Endodermal cell (in vitro differentiated cells): ENCODE data around the gene CDH23. TPM values are rescaled to one million over a fixed set of nuclear protein-coding genes. Genes with fewer than 3 reads are reported as not detected.
A peak's percentile ranks its signal among the peaks of the same experiment; 100 is the strongest.

Experiments used
- DNase-seq: peaks from one replicate; pipeline ENCODE4 v3.0.0-alpha.2; 2017
- H3K27ac ChIP-seq: 2 replicates; pipeline ENCODE4 v1.5.1; 2013; ENCODE audit warnings: mild to moderate bottlenecking, low read depth, low read length, moderate library complexity
- H3K27me3 ChIP-seq: 2 replicates; pipeline ENCODE4 v1.6.1; 2013; ENCODE audit warnings: mild to moderate bottlenecking, low read length, moderate library complexity; ENCODE audit not compliant: insufficient read depth, control insufficient read depth, poor library complexity, severe bottlenecking
- H3K36me3 ChIP-seq: 2 replicates; pipeline ENCODE4 v1.7.0; 2013; ENCODE audit warnings: mild to moderate bottlenecking, low read length, moderate library complexity; ENCODE audit not compliant: control insufficient read depth, insufficient read depth
- H3K4me1 ChIP-seq: one replicate; pipeline ENCODE4 v1.7.0; 2013; ENCODE audit warnings: low read length; ENCODE audit not compliant: control insufficient read depth, insufficient read depth
- H3K4me3 ChIP-seq: 2 replicates; pipeline ENCODE4 v1.5.1; 2013; ENCODE audit warnings: mild to moderate bottlenecking, low read length, moderate library complexity
- H3K9ac ChIP-seq: 2 replicates; pipeline ENCODE4 v1.6.1; 2013; ENCODE audit warnings: mild to moderate bottlenecking, low read length, moderate library complexity; ENCODE audit not compliant: poor library complexity, severe bottlenecking; ENCODE audit errors: extremely low read depth
- H3K9me3 ChIP-seq: 2 replicates; pipeline ENCODE4 v1.6.1; 2013; ENCODE audit warnings: mild to moderate bottlenecking, low read length, moderate library complexity; ENCODE audit not compliant: control insufficient read depth
- H3K27ac Mint-ChIP-seq: 2 replicates; pipeline ENCODE4 v1.8.0; 2020; ENCODE audit warnings: mixed read lengths
- H3K27me3 Mint-ChIP-seq: 2 replicates; pipeline ENCODE4 v1.8.0; 2021; ENCODE audit warnings: mild to moderate bottlenecking, mixed read lengths; ENCODE audit not compliant: insufficient read depth
- H3K36me3 Mint-ChIP-seq: 2 replicates; pipeline ENCODE4 v1.8.0; 2020; ENCODE audit warnings: low read depth, mixed read lengths
- H3K4me1 Mint-ChIP-seq: 2 replicates; pipeline ENCODE4 v1.8.0; 2020; ENCODE audit warnings: mixed read lengths
- H3K4me3 Mint-ChIP-seq: 2 replicates; pipeline ENCODE4 v1.8.0; 2020; ENCODE audit warnings: mild to moderate bottlenecking, moderate library complexity, mixed read lengths
- H3K9me3 Mint-ChIP-seq: 2 replicates; pipeline ENCODE4 v1.8.0; 2020; ENCODE audit warnings: mild to moderate bottlenecking, mixed read lengths
- whole genome bisulfite sequencing, 2 experiments: methylation state at CpG; one replicate each; pipeline versions ENCODE4 v1.1.5 to v1.1.7; 2013; ENCODE audit warnings: missing lambda C conversion rate in 2 of 2, mixed read lengths in 1 of 2; ENCODE audit not compliant: insufficient coverage in 1 of 2, insufficient read length in 1 of 2; 5-methylcytosine and 5-hydroxymethylcytosine counted together
- total RNA-seq, 2 donors: library from RNA; stranded (reverse); fragmentation: NEBNext Ultra II Directional in 1 of 2; extraction: Animal tissue kit (Norgen Biotek cat#: 25700) in 1 of 2; gene quantifications; 2 replicates in 1 of 2; 3 replicates in 1 of 2; pipeline ENCODE4 v1.2.1, GENCODE V29; 2021
- TF ChIP-seq, protein P1 (sequence below): fragments of 200-600 bp; sonication (generic); conservative IDR thresholded peaks from 2 replicates; pipeline ENCODE4 v1.5.0; 2021; ENCODE audit warnings: antibody characterized with exemption, mild to moderate bottlenecking

Gene CDH23
- total RNA-seq, 2 donors from 2014 or later = 2.1 to 4.2 TPM

DNA sequence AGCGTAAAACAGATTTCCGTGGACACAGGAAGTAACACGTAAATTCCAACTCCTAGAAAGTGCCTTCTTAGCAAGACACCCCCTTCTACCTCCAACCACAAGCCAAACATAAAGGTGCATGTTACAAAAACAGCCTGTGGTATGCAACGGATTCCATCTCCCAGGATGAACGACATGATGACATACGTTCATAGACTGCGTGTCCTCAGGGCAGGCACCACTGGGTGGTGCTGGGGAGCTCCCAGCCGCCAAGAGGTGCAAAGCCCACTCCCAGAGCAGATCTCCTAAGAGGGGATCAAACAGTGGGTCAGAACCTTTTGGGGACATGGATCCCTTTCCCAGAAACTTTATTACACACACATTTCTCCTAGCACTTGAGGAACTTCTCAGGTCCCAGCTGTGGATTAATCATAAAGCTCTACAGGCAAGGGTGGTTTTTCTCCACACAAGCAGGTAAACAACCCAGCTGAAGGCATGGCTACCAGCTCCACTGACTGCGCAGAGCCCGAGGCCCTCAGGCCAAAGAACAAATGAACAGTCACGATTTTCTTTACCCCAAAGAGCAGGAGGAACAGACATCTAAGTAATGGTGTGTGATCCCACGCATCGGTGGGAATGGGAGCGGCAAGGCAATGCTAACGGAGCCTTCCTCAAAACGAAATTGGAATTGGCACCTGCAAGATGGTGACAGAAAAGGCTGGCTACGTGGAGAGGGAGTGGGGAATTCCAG lies 440.5 kb downstream of the CDH23 start:
- Mint-ChIP-seq H3K9me3 (no peaks in the 10 kb centered on the region), H3K4me1 (peaks cover 41% of the 10 kb centered on the region), H3K4me3 (no peak overlapping the region), H3K27ac (peak overlapping the region; percentile 90), H3K36me3 (peaks cover 11% of the 10 kb centered on the region), H3K27me3 (no peaks in the 10 kb centered on the region)
- H3K4me1 ChIP-seq = peaks cover 5% of the 10 kb centered on the region
- 84 to 87% methylated on average over 12 to 17 of the region's 17 CpGs for WGBS, 2 experiments
- no peak overlapping the region for H3K4me3 ChIP-seq
- H3K9me3 ChIP-seq = no peaks in the 10 kb centered on the region
- no peaks in the 10 kb centered on the region for H3K27me3 ChIP-seq
- no peak overlapping the region for H3K9ac ChIP-seq
- H3K27ac ChIP-seq = peak overlapping the region; percentile 95
- peak; percentile 82 for DNase-seq
- H3K36me3 ChIP-seq = peaks cover 25% of the 10 kb centered on the region
- TF ChIP-seq, protein P1, sequence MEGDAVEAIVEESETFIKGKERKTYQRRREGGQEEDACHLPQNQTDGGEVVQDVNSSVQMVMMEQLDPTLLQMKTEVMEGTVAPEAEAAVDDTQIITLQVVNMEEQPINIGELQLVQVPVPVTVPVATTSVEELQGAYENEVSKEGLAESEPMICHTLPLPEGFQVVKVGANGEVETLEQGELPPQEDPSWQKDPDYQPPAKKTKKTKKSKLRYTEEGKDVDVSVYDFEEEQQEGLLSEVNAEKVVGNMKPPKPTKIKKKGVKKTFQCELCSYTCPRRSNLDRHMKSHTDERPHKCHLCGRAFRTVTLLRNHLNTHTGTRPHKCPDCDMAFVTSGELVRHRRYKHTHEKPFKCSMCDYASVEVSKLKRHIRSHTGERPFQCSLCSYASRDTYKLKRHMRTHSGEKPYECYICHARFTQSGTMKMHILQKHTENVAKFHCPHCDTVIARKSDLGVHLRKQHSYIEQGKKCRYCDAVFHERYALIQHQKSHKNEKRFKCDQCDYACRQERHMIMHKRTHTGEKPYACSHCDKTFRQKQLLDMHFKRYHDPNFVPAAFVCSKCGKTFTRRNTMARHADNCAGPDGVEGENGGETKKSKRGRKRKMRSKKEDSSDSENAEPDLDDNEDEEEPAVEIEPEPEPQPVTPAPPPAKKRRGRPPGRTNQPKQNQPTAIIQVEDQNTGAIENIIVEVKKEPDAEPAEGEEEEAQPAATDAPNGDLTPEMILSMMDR = peak; percentile 84

DNA sequence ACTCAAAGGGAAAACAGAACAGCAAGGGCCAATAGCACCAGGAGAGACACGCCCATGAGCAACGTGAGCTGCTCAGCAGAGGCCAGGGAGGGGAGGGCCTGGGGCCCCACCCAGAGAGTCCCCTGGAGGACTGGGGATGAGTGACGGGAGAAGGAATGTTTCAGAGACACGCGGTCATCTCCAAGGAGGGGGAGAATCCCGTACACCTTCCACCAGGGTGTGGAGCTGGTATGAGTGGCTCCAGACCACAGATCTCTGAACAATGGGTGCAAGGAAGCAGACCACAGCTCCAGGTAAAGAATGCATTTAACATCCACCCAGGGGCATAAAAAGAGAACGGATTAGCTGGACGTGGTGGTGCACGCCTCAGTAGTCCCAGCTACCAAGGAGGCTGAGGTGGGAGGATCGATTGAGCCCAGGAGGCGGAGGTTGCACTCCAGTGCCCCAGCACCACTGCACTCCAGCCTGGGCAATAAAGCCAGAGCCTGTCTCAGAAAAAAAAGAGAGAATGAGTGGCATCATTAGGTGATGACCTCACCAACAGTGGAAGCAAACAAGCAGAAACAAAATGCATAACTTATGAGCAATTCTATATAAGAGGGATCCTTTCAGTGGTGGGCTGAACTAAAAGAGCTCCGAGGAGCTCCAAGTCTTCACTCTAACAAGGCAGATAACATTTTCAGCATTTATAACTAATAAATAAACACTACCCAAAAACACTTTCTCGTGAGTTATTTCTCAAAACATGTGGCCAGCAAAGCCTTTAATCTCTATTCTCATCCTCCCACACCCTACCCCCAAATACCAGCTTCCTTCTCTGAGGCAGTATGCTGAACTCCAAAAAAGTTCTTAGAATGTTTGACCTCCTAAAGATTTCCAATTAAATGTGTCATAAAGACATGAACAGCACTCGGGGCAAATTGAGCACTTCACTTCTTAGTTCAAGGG lies 441.8 kb downstream of the CDH23 start:
- Mint-ChIP-seq H3K9me3 (no peaks in the 10 kb centered on the region), H3K27ac (peak overlapping the region; percentile 90), H3K4me1 (peaks cover 50% of the 10 kb centered on the region), H3K27me3 (no peaks in the 10 kb centered on the region), H3K4me3 (no peak overlapping the region), H3K36me3 (peaks cover 7% of the 10 kb centered on the region)
- H3K9me3 ChIP-seq = no peaks in the 10 kb centered on the region
- H3K27me3 ChIP-seq = no peaks in the 10 kb centered on the region
- no peak overlapping the region for H3K4me3 ChIP-seq
- TF ChIP-seq, protein P1 = no peak
- H3K9ac ChIP-seq = no peak overlapping the region
- H3K27ac ChIP-seq = peak overlapping the region; percentile 8
- H3K4me1 ChIP-seq = peaks cover 5% of the 10 kb centered on the region
- no peak for DNase-seq
- peaks cover 16% of the 10 kb centered on the region for H3K36me3 ChIP-seq
- WGBS, 2 experiments = 91% methylated on average over 12 to 14 of the region's 14 CpGs

DNA sequence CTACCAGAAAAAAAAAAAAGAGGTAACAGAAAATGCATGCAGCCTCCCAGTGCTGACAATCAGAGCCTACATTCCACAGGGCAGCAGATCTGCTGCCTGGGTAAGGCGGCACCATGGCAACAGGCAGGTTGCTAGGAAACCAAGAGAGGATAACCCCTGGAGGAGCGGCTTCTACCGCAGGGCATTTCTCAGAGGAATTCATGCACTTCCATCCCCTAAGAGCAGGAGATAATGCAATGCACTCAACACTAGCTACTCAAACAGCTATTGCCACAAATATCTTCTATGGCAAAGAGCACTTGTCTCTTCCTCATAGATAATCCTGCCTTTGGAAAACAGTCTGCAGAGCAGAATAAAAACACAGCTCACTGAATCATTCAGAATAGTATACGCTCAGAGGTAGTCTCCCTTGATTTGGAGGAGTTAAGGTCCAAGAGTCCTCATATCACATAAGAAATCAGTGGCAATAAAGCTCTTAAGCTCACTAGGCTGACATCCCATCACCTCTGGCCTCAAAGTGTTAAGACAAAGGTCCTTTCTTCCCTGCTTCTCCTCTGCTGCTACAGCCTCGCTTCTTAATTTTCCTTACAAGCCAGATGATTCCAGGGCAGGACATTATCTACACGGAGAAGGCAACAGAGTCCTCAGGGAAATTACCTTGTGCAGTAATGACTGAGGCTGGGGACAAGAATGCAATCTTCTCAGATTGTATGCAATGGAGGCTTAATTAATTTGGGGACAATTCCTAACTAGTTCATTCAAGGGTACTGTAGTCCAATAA lies 443.6 kb downstream of the CDH23 start:
- no peak overlapping the region for H3K4me3 Mint-ChIP-seq
- Histone ChIP-seq H3K9ac (no peak overlapping the region), H3K9me3 (peaks cover 3% of the 10 kb centered on the region), H3K27me3 (no peaks in the 10 kb centered on the region), H3K4me1 (peaks cover 5% of the 10 kb centered on the region), H3K4me3 (no peak overlapping the region), H3K36me3 (peaks cover 13% of the 10 kb centered on the region), H3K27ac (peak overlapping the region; percentile 94)
- 31 to 35% methylated on average over 4 to 6 of the region's 6 CpGs for WGBS, 2 experiments
- no peaks in the 10 kb centered on the region for H3K27me3 Mint-ChIP-seq
- peak overlapping the region; percentile 63 for H3K27ac Mint-ChIP-seq
- H3K9me3 Mint-ChIP-seq = no peaks in the 10 kb centered on the region
- peak; percentile 97 for DNase-seq
- peaks cover 5% of the 10 kb centered on the region for H3K36me3 Mint-ChIP-seq
- peaks cover 51% of the 10 kb centered on the region for H3K4me1 Mint-ChIP-seq
- TF ChIP-seq, protein P1 = no peak
